Measurements from ENCODE around the gene ANGEL1. TPM values are rescaled to one million over a fixed set of nuclear protein-coding genes. Genes with fewer than 3 reads are reported as not detected.

Gene ANGEL1
- total RNA-seq, 4 donors from 2014 or later = 21.6 to 27.7 (median 26.1) TPM

- DNase-seq (ENCODE audit: low spot score in 2 of 2) = peak in 1 of 2 donors; percentile 26
- TF ChIP-seq EP300 (IDR thresholded peaks at IDR 0.05) (no peak), CTCF (IDR thresholded peaks at IDR 0.05) (peak; percentile 16 to 40 (median 33))
- peaks cover 0 to 35% (median 9%) of the 10 kb centered on the region in 4 donors for H3K4me1 ChIP-seq
- H3K4me3 ChIP-seq = peak overlapping the region; percentile 74 to 88 (median 80)
- H3K27me3 ChIP-seq = no peaks in the 10 kb centered on the region
- peaks cover 0 to 35% (median 0%) of the 10 kb centered on the region in 3 donors for H3K36me3 ChIP-seq
- 2 to 3% methylated on average over 9 of the region's 9 CpGs for WGBS, 2 donors
- H3K9me3 ChIP-seq = no peaks in the 10 kb centered on the region
- H3K27ac ChIP-seq = peak overlapping the region; percentile 1 to 95 (median 86)
Measured at GRCh38 chr14:76810953-76811400, 1.7 kb downstream of the ANGEL1 start.

GRCh38 chr14:76810525-76810924 lies 2.2 kb downstream of the ANGEL1 start:
- Histone ChIP-seq H3K27ac (peak overlapping the region in 3 of 4 donors; percentile 1 to 95 (median 93)), H3K4me3 (peak overlapping the region in 2 of 4 donors; percentile 77 to 84)

DNA sequence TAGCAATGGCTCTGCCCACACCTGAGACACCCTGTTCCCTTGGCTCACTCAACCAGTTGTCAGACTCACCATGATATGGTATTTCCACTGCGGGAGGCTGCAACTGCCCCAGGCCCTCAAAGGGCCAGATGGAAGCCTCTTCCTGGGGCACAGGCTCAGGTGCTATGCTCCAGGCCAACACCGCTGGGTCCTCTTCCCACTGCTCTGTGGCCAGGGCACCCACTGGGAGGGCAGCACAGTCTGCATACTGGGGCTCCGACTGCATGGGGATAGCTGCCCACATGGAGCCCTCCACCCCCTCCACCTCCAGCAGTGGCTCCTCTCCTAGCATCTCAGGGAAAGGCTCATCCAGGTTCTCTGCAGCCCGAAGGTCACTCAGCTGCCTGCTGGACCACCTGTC lies 3.7 kb downstream of the ANGEL1 start:
- no peak overlapping the region for H3K4me3 ChIP-seq
- 95 to 96% methylated on average over 4 of the region's 4 CpGs for WGBS, 2 donors
- H3K36me3 ChIP-seq = peaks cover 0 to 54% (median 0%) of the 10 kb centered on the region in 3 donors
- H3K9me3 ChIP-seq = no peaks in the 10 kb centered on the region
- H3K27ac ChIP-seq = no peak overlapping the region
- TF ChIP-seq EP300 (IDR thresholded peaks at IDR 0.05) (no peak), CTCF (IDR thresholded peaks at IDR 0.05) (no peak), POLR2A (IDR thresholded peaks at IDR 0.05) (no peak)
- no peak for DNase-seq (ENCODE audit: low spot score in 2 of 2)
- peaks cover 0 to 28% (median 9%) of the 10 kb centered on the region in 4 donors for H3K4me1 ChIP-seq
- H3K27me3 ChIP-seq = no peaks in the 10 kb centered on the region

More at GRCh38 chr14:76810525-76810924, 2.2 kb downstream of the ANGEL1 start:
- peaks cover 0 to 35% (median 9%) of the 10 kb centered on the region in 4 donors for H3K4me1 ChIP-seq
- H3K27me3 ChIP-seq = no peaks in the 10 kb centered on the region
- H3K36me3 ChIP-seq = peaks cover 0 to 40% (median 0%) of the 10 kb centered on the region in 3 donors
- no peak for TF ChIP-seq POLR2A (IDR thresholded peaks at IDR 0.05)
- TF ChIP-seq CTCF (IDR thresholded peaks at IDR 0.05) = no peak
- no peak for TF ChIP-seq EP300 (IDR thresholded peaks at IDR 0.05)
- DNase-seq (ENCODE audit: low spot score in 2 of 2) = no peak
- WGBS, 2 donors = 12 to 30% methylated on average over 3 of the region's 3 CpGs
- no peaks in the 10 kb centered on the region for H3K9me3 ChIP-seq

DNA sequence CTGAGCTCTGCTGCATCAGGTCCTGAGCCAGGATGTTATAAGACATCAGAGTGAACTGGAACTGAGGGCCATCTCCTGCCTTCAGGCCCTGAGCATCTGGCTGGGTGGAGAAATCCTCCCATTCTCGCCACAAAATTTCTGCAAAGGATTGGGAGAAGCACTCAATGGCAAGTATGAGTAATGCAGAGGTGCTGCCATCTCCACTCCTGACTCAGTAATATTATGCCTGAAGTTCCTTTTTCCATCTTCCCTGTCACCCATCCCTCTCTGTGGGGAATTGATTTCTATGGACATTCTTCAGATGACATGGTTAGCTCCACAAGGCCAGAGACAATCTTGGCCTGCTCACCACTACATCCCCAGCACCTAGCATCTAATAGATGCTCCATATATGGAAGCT lies 4.7 kb downstream of the ANGEL1 start:
- WGBS, 2 donors = 80 to 88% methylated on average over 1 of the region's 1 CpG
- H3K36me3 ChIP-seq = peaks cover 0 to 64% (median 7%) of the 10 kb centered on the region in 3 donors

More for the DNA sequence above, 4.7 kb downstream of the ANGEL1 start:
- TF ChIP-seq CTCF (IDR thresholded peaks at IDR 0.05) = no peak
- no peak for TF ChIP-seq POLR2A (IDR thresholded peaks at IDR 0.05)
- TF ChIP-seq EP300 (IDR thresholded peaks at IDR 0.05) = no peak
- Histone ChIP-seq H3K27me3 (no peaks in the 10 kb centered on the region), H3K4me1 (peaks cover 0 to 25% (median 8%) of the 10 kb centered on the region in 4 donors), H3K27ac (no peak overlapping the region), H3K9me3 (no peaks in the 10 kb centered on the region), H3K4me3 (no peak overlapping the region)
- no peak for DNase-seq (ENCODE audit: low spot score in 2 of 2)

All from tibial nerve (tissue), 4 donors.